ENCODE data around the gene ADAMTSL1.

DNA sequence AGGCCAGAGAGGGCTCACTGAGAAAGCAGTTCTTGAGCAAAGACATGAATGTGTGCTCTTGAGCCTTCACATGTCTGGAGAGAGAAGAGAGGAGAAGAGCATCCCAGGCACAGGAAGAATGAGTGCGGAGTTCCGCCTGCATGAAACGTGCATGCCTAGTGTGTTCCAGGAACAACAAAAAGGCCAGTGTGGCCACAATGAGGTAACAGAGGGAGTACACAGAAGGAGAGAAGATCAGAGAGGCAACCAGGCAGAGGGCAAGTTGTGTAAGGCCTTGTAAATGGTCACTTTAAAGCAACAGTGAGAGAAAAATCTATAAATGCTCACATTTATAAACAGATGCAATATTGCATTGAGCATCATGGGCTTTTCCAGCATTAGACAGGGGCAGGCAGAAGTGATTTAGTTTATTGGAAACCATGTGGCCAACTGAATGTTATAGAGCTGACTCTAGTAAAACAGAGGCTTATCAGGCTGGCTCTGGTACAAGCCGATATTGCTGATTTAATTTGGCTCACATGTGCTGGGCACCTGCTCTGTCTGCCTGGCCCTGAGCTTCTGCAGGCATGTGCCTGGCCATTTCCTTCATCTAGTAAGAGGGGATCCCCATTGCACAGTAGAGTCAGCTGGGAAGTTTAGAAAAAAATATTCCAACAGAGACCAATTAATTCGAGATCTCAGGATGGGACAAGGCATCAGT lies 373.8 kb downstream of the ADAMTSL1 start:
- TF ChIP-seq, protein P1, sequence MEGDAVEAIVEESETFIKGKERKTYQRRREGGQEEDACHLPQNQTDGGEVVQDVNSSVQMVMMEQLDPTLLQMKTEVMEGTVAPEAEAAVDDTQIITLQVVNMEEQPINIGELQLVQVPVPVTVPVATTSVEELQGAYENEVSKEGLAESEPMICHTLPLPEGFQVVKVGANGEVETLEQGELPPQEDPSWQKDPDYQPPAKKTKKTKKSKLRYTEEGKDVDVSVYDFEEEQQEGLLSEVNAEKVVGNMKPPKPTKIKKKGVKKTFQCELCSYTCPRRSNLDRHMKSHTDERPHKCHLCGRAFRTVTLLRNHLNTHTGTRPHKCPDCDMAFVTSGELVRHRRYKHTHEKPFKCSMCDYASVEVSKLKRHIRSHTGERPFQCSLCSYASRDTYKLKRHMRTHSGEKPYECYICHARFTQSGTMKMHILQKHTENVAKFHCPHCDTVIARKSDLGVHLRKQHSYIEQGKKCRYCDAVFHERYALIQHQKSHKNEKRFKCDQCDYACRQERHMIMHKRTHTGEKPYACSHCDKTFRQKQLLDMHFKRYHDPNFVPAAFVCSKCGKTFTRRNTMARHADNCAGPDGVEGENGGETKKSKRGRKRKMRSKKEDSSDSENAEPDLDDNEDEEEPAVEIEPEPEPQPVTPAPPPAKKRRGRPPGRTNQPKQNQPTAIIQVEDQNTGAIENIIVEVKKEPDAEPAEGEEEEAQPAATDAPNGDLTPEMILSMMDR (IDR thresholded peaks at IDR 0.05; ENCODE audit: insufficient read depth, low read depth, low read length), result no peak
- no peak for TF ChIP-seq EZH2 (IDR thresholded peaks at IDR 0.05; ENCODE audit: insufficient read depth, low read length)

All from astrocyte (in vitro differentiated cells and primary cell).